SH-SY5Y (cell line): ENCODE data around the gene NARF.

Experiments
- GATA2 ChIP-seq: IDR thresholded peaks from 2 replicates; pipeline ENCODE4 v1.6.1; 2011; ENCODE audit warnings: mild to moderate bottlenecking, low read depth, low read length
- GATA3 ChIP-seq: IDR thresholded peaks from 2 replicates; pipeline ENCODE4 v1.6.1; 2011; ENCODE audit warnings: low read depth, mild to moderate bottlenecking, low read length, moderate library complexity

DNA sequence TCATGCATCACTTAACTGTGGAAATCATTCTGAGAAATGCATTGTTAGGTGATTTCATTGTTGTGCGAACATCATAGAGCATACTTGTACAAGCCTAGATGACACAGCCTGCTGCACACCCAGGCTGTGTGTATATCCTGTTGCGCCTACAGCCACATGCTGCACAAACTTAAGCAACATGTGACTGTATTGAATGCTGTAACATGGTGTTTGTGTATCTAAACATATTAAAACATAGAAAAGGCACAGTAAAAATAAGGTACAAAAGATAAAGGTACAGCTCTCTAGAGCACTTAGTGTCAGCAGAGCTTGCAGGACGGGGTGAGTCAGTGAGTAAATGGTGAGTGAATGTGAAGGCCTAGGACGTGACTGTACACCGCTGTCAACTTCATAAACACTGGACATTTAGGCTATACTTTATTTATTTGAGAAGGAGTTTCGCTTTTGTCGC is 72.9 kb downstream of the NARF start:
- TF ChIP-seq GATA2: no peak
- TF ChIP-seq GATA3: no peak
